MM.1S (cell line): ENCODE measurements around the gene TRIM58.

Source experiments
- EZH2 ChIP-seq: fragments of 300-600 bp; sonication (generic); optimal IDR thresholded peaks from 2 replicates; pipeline ENCODE3; 2017; ENCODE audit warnings: low read depth, mild to moderate bottlenecking, antibody characterized with exemption, low read length, mixed read lengths
- TF ChIP-seq, protein P1 (sequence below): fragments of 300-600 bp; sonication (generic); IDR thresholded peaks from 2 replicates; pipeline ENCODE4 v1.5.1; 2016; ENCODE audit warnings: antibody characterized with exemption, low read length, mixed read lengths

- TF ChIP-seq, protein P1, sequence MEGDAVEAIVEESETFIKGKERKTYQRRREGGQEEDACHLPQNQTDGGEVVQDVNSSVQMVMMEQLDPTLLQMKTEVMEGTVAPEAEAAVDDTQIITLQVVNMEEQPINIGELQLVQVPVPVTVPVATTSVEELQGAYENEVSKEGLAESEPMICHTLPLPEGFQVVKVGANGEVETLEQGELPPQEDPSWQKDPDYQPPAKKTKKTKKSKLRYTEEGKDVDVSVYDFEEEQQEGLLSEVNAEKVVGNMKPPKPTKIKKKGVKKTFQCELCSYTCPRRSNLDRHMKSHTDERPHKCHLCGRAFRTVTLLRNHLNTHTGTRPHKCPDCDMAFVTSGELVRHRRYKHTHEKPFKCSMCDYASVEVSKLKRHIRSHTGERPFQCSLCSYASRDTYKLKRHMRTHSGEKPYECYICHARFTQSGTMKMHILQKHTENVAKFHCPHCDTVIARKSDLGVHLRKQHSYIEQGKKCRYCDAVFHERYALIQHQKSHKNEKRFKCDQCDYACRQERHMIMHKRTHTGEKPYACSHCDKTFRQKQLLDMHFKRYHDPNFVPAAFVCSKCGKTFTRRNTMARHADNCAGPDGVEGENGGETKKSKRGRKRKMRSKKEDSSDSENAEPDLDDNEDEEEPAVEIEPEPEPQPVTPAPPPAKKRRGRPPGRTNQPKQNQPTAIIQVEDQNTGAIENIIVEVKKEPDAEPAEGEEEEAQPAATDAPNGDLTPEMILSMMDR, result no peak
- no peak for TF ChIP-seq EZH2
Measured at GRCh38 chr1:247840818-247841217, 16.2 kb upstream of the TRIM58 start.
